ENCODE results near the gene CDC14A.
"Not testable (repeated sequence)": the region's sequence is repeated elsewhere in the genome, so short reads cannot be mapped to it uniquely, and the experiment has no call there.

The CDC14A gene

DNA sequence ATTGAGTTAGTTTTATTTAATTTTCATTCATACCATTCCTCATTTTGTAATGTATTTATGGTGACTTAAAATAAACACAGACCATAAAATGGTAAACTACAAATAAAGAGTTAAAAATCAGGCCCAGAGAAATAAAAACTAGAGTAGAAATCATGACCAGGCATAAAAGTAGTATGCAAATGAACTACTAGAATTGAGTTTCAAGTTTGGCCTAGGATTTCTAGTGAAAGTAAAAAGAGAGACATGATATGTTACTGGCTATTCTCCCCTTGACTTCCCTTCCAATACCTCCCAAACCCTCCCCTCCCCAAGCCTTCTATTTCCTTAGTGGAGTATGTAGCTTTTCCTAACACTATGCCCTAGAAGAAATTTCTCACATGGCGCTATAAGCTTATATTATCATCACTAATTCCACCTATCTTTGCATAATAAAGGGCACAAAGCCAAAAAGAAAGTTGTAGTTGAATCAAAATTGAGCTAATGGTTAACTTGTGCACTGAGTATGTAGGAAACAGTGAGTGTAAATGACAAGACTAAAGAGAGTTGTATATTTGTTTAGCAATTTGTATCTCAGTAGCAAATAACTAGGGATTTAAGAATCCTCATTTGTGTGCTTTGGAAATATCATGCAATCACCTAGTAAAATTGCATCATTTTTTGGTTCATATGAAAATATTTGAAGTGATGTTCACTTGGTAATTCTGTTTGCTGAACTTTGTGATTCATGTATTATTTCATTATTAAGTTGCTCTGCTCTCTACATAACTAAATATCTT, 29.7 kb upstream of the CDC14A start:
- Histone ChIP-seq H3K27ac (ENCODE audit: low read depth, low read length) (no peak overlapping the region), H3K36me3 (ENCODE audit: control insufficient read depth, low read length) (no peaks in the 10 kb centered on the region), H3K79me2 (ENCODE audit: control insufficient read depth, low read length) (no peaks in the 10 kb centered on the region), H3K4me2 (ENCODE audit: low read length) (no peak overlapping the region), H3K4me3 (ENCODE audit: low read length) (no peak overlapping the region), H3K9me2 (replicated peaks; ENCODE audit: control insufficient read depth, low read length) (no peaks in the 10 kb centered on the region), H3K27me3 (ENCODE audit: control insufficient read depth, low read length) (no peaks in the 10 kb centered on the region), H3F3A (ENCODE audit: control insufficient read depth, insufficient read depth) (no peaks in the 10 kb centered on the region), H4K20me1 (ENCODE audit: control insufficient read depth, insufficient read depth, low read depth, low read length) (no peaks in the 10 kb centered on the region), H3K9me3 (ENCODE audit: control insufficient read depth, insufficient read depth, low read length) (no peaks in the 10 kb centered on the region), H3K4me1 (ENCODE audit: control insufficient read depth, low read length) (no peaks in the 10 kb centered on the region)
- TF ChIP-seq, protein P1, sequence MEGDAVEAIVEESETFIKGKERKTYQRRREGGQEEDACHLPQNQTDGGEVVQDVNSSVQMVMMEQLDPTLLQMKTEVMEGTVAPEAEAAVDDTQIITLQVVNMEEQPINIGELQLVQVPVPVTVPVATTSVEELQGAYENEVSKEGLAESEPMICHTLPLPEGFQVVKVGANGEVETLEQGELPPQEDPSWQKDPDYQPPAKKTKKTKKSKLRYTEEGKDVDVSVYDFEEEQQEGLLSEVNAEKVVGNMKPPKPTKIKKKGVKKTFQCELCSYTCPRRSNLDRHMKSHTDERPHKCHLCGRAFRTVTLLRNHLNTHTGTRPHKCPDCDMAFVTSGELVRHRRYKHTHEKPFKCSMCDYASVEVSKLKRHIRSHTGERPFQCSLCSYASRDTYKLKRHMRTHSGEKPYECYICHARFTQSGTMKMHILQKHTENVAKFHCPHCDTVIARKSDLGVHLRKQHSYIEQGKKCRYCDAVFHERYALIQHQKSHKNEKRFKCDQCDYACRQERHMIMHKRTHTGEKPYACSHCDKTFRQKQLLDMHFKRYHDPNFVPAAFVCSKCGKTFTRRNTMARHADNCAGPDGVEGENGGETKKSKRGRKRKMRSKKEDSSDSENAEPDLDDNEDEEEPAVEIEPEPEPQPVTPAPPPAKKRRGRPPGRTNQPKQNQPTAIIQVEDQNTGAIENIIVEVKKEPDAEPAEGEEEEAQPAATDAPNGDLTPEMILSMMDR (IDR thresholded peaks at IDR 0.05; ENCODE audit: low read depth, low read length, poor library complexity, severe bottlenecking), result no peak
- TF ChIP-seq EZH2phosphoT487 (IDR thresholded peaks at IDR 0.05; ENCODE audit: borderline replicate concordance, low read length), result no peak

GRCh38 chr1:100323419-100324106, 28.7 kb upstream of the CDC14A start:
- no peaks in the 10 kb centered on the region for H3K36me3 ChIP-seq (ENCODE audit: control insufficient read depth, low read length)
- no peaks in the 10 kb centered on the region for H3K9me3 ChIP-seq (ENCODE audit: control insufficient read depth, insufficient read depth, low read length)
- H3K4me2 ChIP-seq (ENCODE audit: low read length), result no peak overlapping the region
- no peaks in the 10 kb centered on the region for H3K9me2 ChIP-seq (replicated peaks; ENCODE audit: control insufficient read depth, low read length)
- no peaks in the 10 kb centered on the region for H3K4me1 ChIP-seq (ENCODE audit: control insufficient read depth, low read length)
- no peaks in the 10 kb centered on the region for H4K20me1 ChIP-seq (ENCODE audit: control insufficient read depth, insufficient read depth, low read depth, low read length)
- H3K4me3 ChIP-seq (ENCODE audit: low read length), result no peak overlapping the region
- H3K27ac ChIP-seq (ENCODE audit: low read depth, low read length), result no peak overlapping the region
- TF ChIP-seq EZH2phosphoT487 (IDR thresholded peaks at IDR 0.05; ENCODE audit: borderline replicate concordance, low read length), result no peak
- TF ChIP-seq, protein P1 (IDR thresholded peaks at IDR 0.05; ENCODE audit: low read depth, low read length, poor library complexity, severe bottlenecking), result no peak
- H3F3A ChIP-seq (ENCODE audit: control insufficient read depth, insufficient read depth), result no peaks in the 10 kb centered on the region
- H3K79me2 ChIP-seq (ENCODE audit: control insufficient read depth, low read length), result no peaks in the 10 kb centered on the region
- H3K27me3 ChIP-seq (ENCODE audit: control insufficient read depth, low read length), result peaks cover 5% of the 10 kb centered on the region; the same call in 1 of the 2 replicates

DNA sequence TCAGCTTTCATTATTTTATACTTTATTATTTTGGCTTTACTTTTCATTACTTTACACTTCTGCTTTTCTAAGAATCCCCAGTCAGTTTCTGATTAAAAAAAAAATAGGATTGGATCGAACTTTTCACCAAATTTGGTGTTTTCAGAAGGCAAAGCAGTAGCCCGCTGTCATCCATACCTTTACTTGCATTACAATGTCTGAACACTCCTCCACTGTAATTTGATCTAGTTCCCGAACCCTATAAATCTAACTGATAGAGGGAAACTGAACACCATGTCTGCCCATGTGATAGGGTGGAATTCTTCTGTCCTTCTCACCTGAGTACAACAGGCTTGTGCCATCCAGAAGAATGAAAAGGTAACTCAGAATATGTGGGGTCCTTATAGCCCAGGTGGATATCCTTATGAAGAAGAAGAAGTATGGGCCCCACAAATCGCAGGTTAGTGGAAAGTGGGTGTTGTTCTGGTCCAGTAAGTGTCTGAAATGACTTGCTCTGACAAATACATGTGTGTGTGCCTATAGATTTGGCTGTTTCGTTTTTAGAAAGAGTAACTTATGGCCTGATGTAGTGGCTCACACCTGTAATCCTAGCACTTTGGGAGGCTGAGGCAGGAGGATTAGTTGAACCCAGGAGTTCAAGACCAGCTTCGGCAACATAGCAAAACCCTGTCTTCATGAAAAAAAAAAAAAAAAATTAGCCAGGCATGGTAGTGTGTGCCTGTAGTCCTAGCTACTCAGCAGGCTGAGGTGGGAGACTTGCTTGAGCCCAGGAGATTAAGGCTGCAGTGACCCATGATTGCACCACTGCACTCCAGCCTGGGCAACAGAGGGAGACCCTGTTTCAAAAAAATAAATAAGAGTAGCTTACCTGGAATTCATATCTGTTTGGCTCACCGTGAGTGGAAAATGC, 26.6 kb upstream of the CDC14A start:
- Histone ChIP-seq H3K36me3 (ENCODE audit: control insufficient read depth, low read length) (no peaks in the 10 kb centered on the region), H3F3A (ENCODE audit: control insufficient read depth, insufficient read depth) (no peaks in the 10 kb centered on the region), H3K4me1 (ENCODE audit: control insufficient read depth, low read length) (no peaks in the 10 kb centered on the region), H3K79me2 (ENCODE audit: control insufficient read depth, low read length) (no peaks in the 10 kb centered on the region), H3K27me3 (ENCODE audit: control insufficient read depth, low read length) (peaks cover 11% of the 10 kb centered on the region), H3K9me2 (replicated peaks; ENCODE audit: control insufficient read depth, low read length) (no peaks in the 10 kb centered on the region), H3K4me2 (ENCODE audit: low read length) (no peak overlapping the region), H3K27ac (ENCODE audit: low read depth, low read length) (no peak overlapping the region), H4K20me1 (ENCODE audit: control insufficient read depth, insufficient read depth, low read depth, low read length) (no peaks in the 10 kb centered on the region), H3K9me3 (ENCODE audit: control insufficient read depth, insufficient read depth, low read length) (no peaks in the 10 kb centered on the region), H3K4me3 (ENCODE audit: low read length) (no peak overlapping the region)
- TF ChIP-seq EZH2phosphoT487 (IDR thresholded peaks at IDR 0.05; ENCODE audit: borderline replicate concordance, low read length), result no peak
- TF ChIP-seq, protein P1 (IDR thresholded peaks at IDR 0.05; ENCODE audit: low read depth, low read length, poor library complexity, severe bottlenecking), result no peak

DNA sequence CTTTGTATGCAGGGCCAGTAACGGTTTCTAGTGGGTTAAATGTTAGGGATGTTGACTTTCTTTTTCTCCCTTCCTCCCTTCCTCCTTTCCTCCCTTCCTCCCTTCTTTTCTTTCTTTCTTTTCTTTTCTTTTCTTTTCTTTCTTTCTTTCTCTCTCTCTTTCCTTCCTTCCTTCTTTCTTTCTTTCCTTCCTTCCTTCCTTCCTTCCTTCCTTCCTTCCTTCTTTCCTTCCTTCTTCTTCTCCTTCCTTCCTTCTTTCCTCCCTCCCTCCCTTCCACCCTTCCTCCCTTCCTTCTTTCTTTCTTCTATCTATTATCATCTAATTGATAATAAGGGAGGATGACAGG, 26.0 kb upstream of the CDC14A start:
- not testable (repeated sequence) for H3K9me2 ChIP-seq (replicated peaks; ENCODE audit: control insufficient read depth, low read length); H3K4me2 ChIP-seq (ENCODE audit: low read length); H3K4me1 ChIP-seq (ENCODE audit: control insufficient read depth, low read length); H3K4me3 ChIP-seq (ENCODE audit: low read length); H3F3A ChIP-seq (ENCODE audit: control insufficient read depth, insufficient read depth); H3K36me3 ChIP-seq (ENCODE audit: control insufficient read depth, low read length); H3K27ac ChIP-seq (ENCODE audit: low read depth, low read length); H4K20me1 ChIP-seq (ENCODE audit: control insufficient read depth, insufficient read depth, low read depth, low read length); H3K79me2 ChIP-seq (ENCODE audit: control insufficient read depth, low read length); H3K9me3 ChIP-seq (ENCODE audit: control insufficient read depth, insufficient read depth, low read length)
- peaks cover 11% of the 10 kb centered on the region for H3K27me3 ChIP-seq (ENCODE audit: control insufficient read depth, low read length)

Measured in DOHH2 (cell line).